Prostate gland (tissue), 2 donors: ENCODE measurements around the gene CGREF1. TPM values are rescaled to one million over a fixed set of nuclear protein-coding genes. Genes with fewer than 3 reads are reported as not detected.

Source experiments
- DNase-seq: peaks from one replicate; pipeline ENCODE4 v3.0.0-alpha.2; 2019; ENCODE audit warnings: low spot score
- H3K27ac ChIP-seq, 2 donors: fragments of 200-600 bp; sonication (generic); 2 replicates each; pipeline ENCODE4 v1.5.1; 2017 to 2019
- H3K27me3 ChIP-seq: fragments of 200-600 bp; sonication (generic); replicated peaks from 2 replicates; pipeline ENCODE4 v1.5.1; 2019; ENCODE audit not compliant: insufficient read depth
- H3K36me3 ChIP-seq, 2 donors: fragments of 200-600 bp; sonication (generic); 1 replicate in 1 of 2; 2 replicates in 1 of 2; pipeline versions ENCODE4 v1.5.1 to v1.8.1; 2017 to 2019
- H3K4me1 ChIP-seq: fragments of 200-600 bp; sonication (generic); replicated peaks from 2 replicates; pipeline ENCODE4 v1.5.1; 2019
- H3K4me3 ChIP-seq, 2 donors: fragments of 200-600 bp; sonication (generic); 2 replicates each; pipeline ENCODE4 v1.5.1; 2017 to 2019
- H3K9me3 ChIP-seq: fragments of 200-600 bp; sonication (generic); 2 replicates; pipeline ENCODE4 v1.5.1; 2017
- POLR2A ChIP-seq: fragments of 450-650 bp; IDR thresholded peaks from one replicate; pipeline ENCODE4 v1.6.1; 2016; ENCODE audit warnings: antibody characterized with exemption, mild to moderate bottlenecking
- POLR2AphosphoS5 ChIP-seq: sonication (generic); formaldehyde crosslinking; IDR thresholded peaks from one replicate; pipeline ENCODE4 v1.6.1; 2017; ENCODE audit warnings: antibody characterized with exemption
- WGBS: methylation state at CpG from one replicate; pipeline ENCODE4 v1.1.5; 2018; 5-methylcytosine and 5-hydroxymethylcytosine counted together
- intact Hi-C: fragments of 100-400 bp; cut with DNase I; formaldehyde crosslinking; loops from one replicate; pipeline ENCODE4 v1.14.2; 2022
- total RNA-seq, 2 donors: library from RNA; depleted of rRNA; stranded (reverse); fragments of >200 nt; gene quantifications; one replicate each; pipeline ENCODE4 v1.1.0, GENCODE V29; 2016
- TF ChIP-seq, protein P1 (sequence below), 4 experiments: fragments of 200-600 bp in 2 of 4; fragments of 450-650 bp in 2 of 4; sonication (generic) in 2 of 4; IDR thresholded peaks; 1 replicate in 3 of 4; 2 replicates in 1 of 4; pipeline ENCODE4 v1.5.1; 2016 to 2019; ENCODE audit warnings: antibody characterized with exemption in 4 of 4, mild to moderate bottlenecking in 2 of 4, moderate library complexity in 2 of 4

The CGREF1 gene
- total RNA-seq, 2 donors from 2014 or later = 4.9 to 10.7 TPM

DNA sequence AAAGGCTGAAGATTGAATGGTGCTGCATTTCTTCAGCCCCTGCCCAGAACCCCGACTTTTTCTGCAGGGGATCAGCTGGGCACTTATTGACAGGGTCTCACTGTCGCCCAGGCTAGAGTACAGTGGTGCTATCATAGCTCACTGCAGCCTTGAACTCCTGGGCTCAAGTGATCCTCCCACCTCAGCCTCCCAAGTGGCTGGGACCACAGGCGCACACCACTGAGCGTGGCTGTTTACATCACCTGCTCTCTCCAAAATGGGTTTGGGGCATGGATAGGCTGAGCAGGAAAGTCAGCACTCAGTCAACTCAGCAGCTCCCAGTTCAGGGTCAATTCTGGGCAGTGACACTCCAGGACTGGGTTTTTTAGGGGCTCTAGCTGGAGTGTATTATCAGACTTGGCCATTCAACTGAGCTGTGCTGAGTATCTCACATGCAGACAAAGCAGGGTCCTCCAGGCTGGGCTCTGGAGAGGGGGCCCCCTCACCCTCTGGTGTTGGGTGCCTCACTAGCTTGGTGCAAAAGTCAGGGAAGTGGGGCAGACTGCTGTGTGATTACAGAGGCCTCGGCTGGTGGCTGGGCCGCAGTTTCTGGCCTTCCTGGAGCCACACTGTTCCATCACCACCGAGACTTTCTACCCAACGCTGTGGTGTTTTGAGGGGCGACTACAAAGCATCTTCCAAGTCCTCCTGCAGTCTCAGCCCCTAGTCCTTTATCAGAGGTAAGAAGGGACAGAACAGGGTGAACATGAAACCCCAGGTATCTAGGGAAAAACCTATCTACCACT is 9.1 kb upstream of the CGREF1 start:
- intact Hi-C loops = no loop called here
- Histone ChIP-seq H3K36me3 (peaks cover 7 to 17% of the 10 kb centered on the region in 2 donors), H3K4me1 (peaks cover 3% of the 10 kb centered on the region), H3K27me3 (no peaks in the 10 kb centered on the region), H3K27ac (no peak overlapping the region), H3K4me3 (no peak overlapping the region), H3K9me3 (no peaks in the 10 kb centered on the region)
- TF ChIP-seq, protein P1, sequence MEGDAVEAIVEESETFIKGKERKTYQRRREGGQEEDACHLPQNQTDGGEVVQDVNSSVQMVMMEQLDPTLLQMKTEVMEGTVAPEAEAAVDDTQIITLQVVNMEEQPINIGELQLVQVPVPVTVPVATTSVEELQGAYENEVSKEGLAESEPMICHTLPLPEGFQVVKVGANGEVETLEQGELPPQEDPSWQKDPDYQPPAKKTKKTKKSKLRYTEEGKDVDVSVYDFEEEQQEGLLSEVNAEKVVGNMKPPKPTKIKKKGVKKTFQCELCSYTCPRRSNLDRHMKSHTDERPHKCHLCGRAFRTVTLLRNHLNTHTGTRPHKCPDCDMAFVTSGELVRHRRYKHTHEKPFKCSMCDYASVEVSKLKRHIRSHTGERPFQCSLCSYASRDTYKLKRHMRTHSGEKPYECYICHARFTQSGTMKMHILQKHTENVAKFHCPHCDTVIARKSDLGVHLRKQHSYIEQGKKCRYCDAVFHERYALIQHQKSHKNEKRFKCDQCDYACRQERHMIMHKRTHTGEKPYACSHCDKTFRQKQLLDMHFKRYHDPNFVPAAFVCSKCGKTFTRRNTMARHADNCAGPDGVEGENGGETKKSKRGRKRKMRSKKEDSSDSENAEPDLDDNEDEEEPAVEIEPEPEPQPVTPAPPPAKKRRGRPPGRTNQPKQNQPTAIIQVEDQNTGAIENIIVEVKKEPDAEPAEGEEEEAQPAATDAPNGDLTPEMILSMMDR (IDR thresholded peaks at IDR 0.05) = no peak
- TF ChIP-seq POLR2A (no peak), POLR2AphosphoS5 (no peak)
- WGBS = 93% methylated on average over 9 of the region's 9 CpGs
- no peak for DNase-seq

DNA sequence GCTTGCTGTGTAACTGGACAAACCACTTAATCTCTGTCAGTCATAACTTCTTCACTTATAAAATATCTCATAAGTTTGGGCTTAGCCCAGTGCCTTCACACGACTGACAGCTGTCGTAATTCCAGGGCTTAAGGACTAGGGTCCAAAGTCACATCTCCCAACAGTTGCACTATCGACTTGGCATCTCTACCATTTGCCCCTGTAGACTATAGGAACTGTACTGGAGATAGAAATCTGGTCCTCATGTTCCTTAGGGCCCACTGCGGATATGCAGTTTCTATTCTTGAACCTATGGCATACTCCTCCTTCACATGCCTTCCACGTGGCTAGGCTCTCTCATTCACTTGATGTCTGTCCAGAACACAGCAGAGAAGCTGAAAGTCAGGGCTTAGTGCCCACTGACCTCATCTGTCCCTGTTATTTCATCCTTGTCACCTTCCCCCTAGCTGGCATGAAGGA is 7.4 kb upstream of the CGREF1 start:
- no peak overlapping the region for H3K27ac ChIP-seq
- no peak for DNase-seq
- H3K4me3 ChIP-seq = no peak overlapping the region
- peaks cover 0 to 5% of the 10 kb centered on the region in 2 donors for H3K36me3 ChIP-seq
- no peaks in the 10 kb centered on the region for H3K27me3 ChIP-seq
- TF ChIP-seq POLR2AphosphoS5 = no peak
- TF ChIP-seq, protein P1 (IDR thresholded peaks at IDR 0.05) = no peak
- TF ChIP-seq POLR2A = no peak
- no peaks in the 10 kb centered on the region for H3K9me3 ChIP-seq
- 59% methylated on average over 5 of the region's 5 CpGs for WGBS
- intact Hi-C loops = no loop called here
- no peaks in the 10 kb centered on the region for H3K4me1 ChIP-seq

DNA sequence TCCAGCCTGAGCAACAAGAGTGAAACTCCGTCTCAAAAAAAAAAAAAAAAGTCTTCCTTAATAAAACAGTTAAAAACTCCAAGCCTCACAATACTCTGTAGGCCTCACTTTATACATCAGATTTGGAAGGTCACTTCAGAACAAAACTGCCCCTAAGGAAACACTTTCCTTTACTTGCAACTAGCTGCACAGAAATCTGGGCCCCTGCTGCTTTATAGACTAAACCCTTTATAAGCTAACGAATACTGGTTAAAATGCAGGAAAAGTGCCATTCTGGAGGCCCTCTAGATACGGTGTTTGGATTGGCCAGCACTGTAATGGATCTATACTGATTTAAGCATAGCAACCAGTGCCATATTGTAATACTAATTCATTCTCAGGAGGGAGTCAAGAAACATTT is 6.2 kb upstream of the CGREF1 start:
- no peak for TF ChIP-seq POLR2A
- TF ChIP-seq, protein P1 (IDR thresholded peaks at IDR 0.05) = no peak
- no peak for TF ChIP-seq POLR2AphosphoS5
- intact Hi-C loops = no loop called here
- Histone ChIP-seq H3K27me3 (no peaks in the 10 kb centered on the region), H3K36me3 (peaks cover 0 to under 1% of the 10 kb centered on the region in 2 donors), H3K27ac (no peak overlapping the region), H3K4me3 (no peak overlapping the region), H3K4me1 (no peaks in the 10 kb centered on the region), H3K9me3 (no peaks in the 10 kb centered on the region)
- DNase-seq = no peak
- WGBS = 95% methylated on average over 3 of the region's 3 CpGs

DNA sequence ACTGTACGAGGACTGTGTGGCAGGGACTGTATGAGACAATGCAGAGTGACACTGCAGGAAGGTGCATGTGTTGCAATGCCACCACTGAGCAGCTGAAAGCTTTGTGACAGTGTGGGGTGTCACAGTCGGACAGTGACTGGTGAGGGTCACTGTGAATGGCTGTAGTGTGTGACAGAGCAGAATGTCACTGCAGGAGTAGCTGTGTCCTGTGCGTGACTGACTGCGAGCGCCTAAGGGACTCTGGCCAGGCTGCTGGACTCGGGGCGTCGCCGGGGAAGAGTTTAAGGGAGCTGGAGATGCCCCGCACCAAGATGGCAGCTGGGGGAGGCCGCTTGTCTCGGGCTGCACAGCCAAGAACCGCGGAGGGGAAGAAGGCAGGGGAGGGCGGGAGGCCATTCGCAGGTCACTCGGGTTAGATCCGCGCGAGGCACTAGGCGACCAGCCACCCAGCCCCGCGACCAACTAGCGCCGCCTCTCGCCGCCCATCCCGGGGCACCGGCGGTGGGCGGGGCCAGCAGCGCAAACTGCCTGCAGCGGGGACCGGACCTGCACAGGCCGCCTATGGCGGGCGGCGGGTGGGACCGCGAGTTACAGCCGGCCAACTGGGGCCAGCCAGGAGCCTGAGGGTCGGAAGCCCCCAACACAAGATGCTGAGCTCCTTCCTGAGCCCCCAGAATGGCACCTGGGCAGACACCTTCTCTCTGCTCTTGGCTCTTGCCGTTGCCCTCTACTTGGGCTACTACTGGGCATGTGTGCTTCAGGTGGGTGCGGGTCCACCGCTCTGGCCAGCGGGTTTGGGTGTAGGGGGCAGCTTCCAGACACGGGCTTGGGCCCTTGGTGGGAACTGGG is 4.6 kb upstream of the CGREF1 start, which contains the start of gene ABHD1:
TSS of gene ABHD1 (plus strand) at position 514 of the 849 bp plus-strand sequence. CDS start at position 648, 134 bp downstream.
- Histone ChIP-seq H3K27me3 (no peaks in the 10 kb centered on the region), H3K27ac (no peak within 1 kb of the TSS), H3K36me3 (no peaks in the 10 kb centered on the region), H3K4me3 (peak within 1 kb of the TSS; percentile 45 to 54), H3K4me1 (no peaks in the 10 kb centered on the region), H3K9me3 (no peaks in the 10 kb centered on the region)
- intact Hi-C loops = loop anchor here (5.0 kb wide), 1 partner anchor 84 kb away; no protein-coding TSS in a partner anchor
- TF ChIP-seq POLR2AphosphoS5 (peak; percentile 6), POLR2A (no peak)
- 6% methylated on average over 46 of the region's 47 CpGs for WGBS
- peak; percentile 61 for DNase-seq

DNA sequence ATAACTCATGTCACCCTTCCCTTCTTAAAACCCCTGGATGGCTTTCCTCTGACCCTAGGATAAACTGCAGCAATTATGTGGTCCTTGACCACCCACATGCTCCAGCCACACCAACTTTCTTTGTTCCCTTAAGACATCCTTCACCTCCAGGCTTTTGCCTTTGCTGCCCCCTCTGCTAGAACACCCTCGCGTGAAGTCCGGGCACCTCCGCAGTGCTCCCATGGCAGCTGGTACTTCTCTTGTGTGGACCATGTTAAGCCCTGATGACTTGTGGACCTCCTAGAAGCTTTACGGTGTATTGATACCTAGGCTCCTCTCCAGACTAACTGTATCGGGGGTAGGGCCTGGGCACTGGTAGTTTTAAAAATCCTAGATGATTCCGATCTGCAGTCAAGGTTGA is 3.9 kb upstream of the CGREF1 start:
- Histone ChIP-seq H3K27ac (no peak overlapping the region), H3K4me1 (peaks cover 3% of the 10 kb centered on the region), H3K4me3 (no peak overlapping the region), H3K27me3 (no peaks in the 10 kb centered on the region), H3K36me3 (no peaks in the 10 kb centered on the region), H3K9me3 (no peaks in the 10 kb centered on the region)
- no peak for DNase-seq
- TF ChIP-seq, protein P1 (IDR thresholded peaks at IDR 0.05) = no peak
- TF ChIP-seq POLR2A = no peak
- intact Hi-C loops = loop anchor here (5.0 kb wide), 1 partner anchor 85 kb away; no protein-coding TSS in a partner anchor
- WGBS = 90% methylated on average over 7 of the region's 7 CpGs
